NT2/D1 (cell line): ENCODE results near the gene IST1.

Experiments used
- YY1 ChIP-seq: IDR thresholded peaks from 2 replicates; pipeline ENCODE4 v1.6.1; 2011; ENCODE audit not compliant: insufficient read length, insufficient read depth
- ZNF274 ChIP-seq: IDR thresholded peaks from 2 replicates; pipeline ENCODE4 v1.6.1; 2011; ENCODE audit warnings: mild to moderate bottlenecking, low read depth, low read length

DNA sequence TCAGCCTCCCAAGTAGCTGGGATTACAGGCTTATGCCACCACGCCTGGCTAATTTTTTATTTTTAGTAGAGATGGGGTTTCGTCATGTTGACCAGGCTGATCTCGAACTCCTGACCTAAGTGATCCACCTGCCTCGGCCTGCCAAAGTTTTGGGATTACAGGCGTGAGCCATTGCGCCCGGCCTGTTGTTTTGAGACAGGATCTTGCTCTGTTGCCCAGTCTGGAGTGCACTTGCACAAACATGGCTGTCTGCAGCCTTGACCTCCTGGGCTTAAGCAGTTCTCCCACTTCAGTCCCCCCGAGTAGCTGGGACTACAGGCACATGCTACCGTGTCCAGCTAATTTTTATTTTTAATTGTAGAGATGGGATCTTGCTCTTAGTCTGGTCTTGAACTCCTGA is 8.9 kb downstream of the IST1 start:
- TF ChIP-seq YY1 (no peak), ZNF274 (no peak)
